Left colon (tissue), 2 donors: ENCODE data around the gene DUSP28. TPM values are rescaled to one million over a fixed set of nuclear protein-coding genes. Genes with fewer than 3 reads are reported as not detected.
"Not testable (repeated sequence)": the region's sequence is repeated elsewhere in the genome, so short reads cannot be mapped to it uniquely, and the experiment has no call there.

ENCODE experiments used
- ATAC-seq: fragments of 200-7000 bp; cut with Tn5 transposase; one replicate; pipeline ENCODE4 v1.9.1; 2020; ENCODE audit warnings: mild to moderate bottlenecking, moderate library complexity
- DNase-seq, 2 donors: peaks; one replicate each; pipeline ENCODE4 v3.0.0-alpha.2; 2020
- intact Hi-C, 2 donors: fragments of 100-400 bp; cut with DNase I in 1 of 2; cut with micrococcal nuclease in 1 of 2; formaldehyde crosslinking; loops; one replicate each; pipeline versions ENCODE4 v1.11.2 to v1.14.0; 2022; cut with DNase I, micrococcal nuclease
- total RNA-seq, 2 donors: library from RNA; stranded (reverse); fragmentation: NEBNext Ultra II Directional; extraction: Animal tissue kit (Norgen Biotek cat#: 25700); gene quantifications; one replicate each; pipeline ENCODE4 v1.2.1, GENCODE V29; 2021
- donor health status: DM: no; HTN: no; CAD: no.
- donor health status: DM: yes; HTN: yes; CAD: no.

The DUSP28 gene
- total RNA-seq, 2 donors from 2014 or later, result 4.1 to 6.0 TPM

- intact Hi-C loops, result no loop called here
- DNase-seq (no peak), ATAC-seq (no peak)
Observed at GRCh38 chr2:240524963-240525718, 35.0 kb upstream of the DUSP28 start.

DNA sequence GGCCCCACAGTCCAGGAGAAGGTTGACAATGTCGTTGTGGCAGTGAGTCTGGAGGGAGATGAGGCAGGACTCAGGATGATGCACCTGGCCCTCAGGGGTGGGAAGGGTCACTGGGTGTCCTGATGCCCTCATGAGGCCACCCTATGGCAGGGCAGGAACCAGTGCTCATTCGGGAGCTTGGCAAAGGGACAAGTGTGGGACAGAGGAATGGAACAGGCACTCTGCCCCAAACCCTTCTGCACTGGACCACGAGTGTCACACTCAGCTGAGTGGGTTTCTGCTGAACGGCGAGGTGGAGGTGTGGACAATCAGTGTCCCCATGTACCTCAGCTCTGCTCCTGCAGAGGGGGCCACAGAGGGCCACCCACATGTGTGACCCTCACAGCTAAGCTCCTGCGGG is 34.4 kb upstream of the DUSP28 start:
- ATAC-seq (no peak), DNase-seq (no peak)
- intact Hi-C loops, result no loop called here

DNA sequence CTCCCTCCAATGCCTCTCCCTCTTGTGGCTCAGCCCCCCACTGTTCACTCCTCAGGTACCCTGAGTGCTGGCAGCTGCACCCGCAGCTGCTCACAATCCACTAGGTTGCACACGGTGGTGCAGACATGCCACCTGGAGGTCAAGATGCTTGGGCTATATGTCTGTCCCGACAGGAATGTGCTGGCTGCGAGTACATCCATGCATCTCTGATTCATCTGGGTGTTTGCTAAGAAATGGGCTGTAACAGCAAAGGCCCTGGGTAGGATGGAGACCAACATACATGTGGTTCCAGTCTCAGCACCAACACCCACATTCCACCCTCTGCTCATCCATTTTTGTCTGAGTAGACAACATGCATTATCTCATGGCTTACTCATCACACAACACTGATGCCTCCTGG is 33.6 kb upstream of the DUSP28 start:
- intact Hi-C loops, result no loop called here
- no peak for DNase-seq
- no peak for ATAC-seq

DNA sequence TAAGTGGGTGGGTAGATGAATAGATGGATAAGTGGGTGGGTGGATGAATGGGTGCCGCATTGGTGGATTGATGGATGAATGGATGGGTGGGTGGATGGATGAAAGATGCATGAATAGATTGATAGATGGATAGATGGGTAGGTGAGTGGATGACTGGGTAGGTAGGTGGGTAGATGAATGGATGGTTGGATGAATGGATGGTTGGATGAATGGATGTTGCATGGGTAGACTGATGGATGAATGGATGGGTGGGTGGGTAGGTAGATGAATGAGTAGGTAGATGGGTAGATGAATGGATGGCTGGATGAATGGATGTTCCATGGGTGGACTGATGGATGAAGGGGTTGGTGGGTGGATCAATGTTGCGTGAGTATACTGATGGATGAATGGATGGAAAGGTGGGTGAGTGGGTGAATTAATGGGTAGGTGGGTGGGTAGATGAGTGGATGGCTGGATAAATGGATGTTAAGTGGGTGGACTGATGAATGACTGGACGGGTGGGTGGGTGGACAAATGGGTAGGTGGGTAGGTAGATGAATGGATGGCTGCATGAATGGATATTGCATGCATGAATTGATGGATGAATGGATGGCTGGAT is 32.9 kb upstream of the DUSP28 start:
- no peak for DNase-seq
- intact Hi-C loops, result no loop called here
- ATAC-seq, result no peak

- ATAC-seq (no peak), DNase-seq (no peak)
- intact Hi-C loops, result no loop called here
Observed at GRCh38 chr2:240528406-240529040, 31.6 kb upstream of the DUSP28 start.

- no peak for ATAC-seq
- no peak for DNase-seq
- intact Hi-C loops, result no loop called here
Observed at GRCh38 chr2:240529344-240529999, 30.7 kb upstream of the DUSP28 start.

GRCh38 chr2:240530181-240530580 is 30.0 kb upstream of the DUSP28 start:
- intact Hi-C loops, result no loop called here
- no peak for ATAC-seq
- no peak for DNase-seq

DNA sequence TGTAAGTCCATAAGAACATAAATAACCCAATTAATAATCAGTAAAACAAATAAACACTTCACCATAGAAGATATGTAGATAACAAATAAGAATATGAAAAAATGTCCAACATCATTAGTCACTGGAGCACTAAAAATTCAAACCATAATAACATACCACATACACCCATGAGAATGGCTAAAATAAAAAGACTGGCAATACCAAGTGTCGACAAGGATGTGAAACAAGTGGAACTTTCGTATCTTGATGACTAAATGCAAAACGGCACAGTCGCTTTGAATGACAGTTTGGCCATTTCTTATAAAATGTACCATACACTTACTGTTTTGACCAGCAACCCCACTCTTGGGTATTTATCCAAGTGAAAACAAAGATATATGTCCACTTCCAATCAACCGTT is 29.1 kb upstream of the DUSP28 start:
- no peak for ATAC-seq
- intact Hi-C loops, result no loop called here
- no peak for DNase-seq

- ATAC-seq (no peak), DNase-seq (no peak)
- intact Hi-C loops, result no loop called here
Observed at GRCh38 chr2:240532031-240532775, 28.0 kb upstream of the DUSP28 start.

- ATAC-seq (no peak), DNase-seq (no peak)
- intact Hi-C loops, result no loop called here
Observed at GRCh38 chr2:240538031-240538780, 22.0 kb upstream of the DUSP28 start.

GRCh38 chr2:240539101-240539500 is 21.1 kb upstream of the DUSP28 start:
- intact Hi-C loops, ATAC-seq, DNase-seq: not testable (repeated sequence)

- DNase-seq (no peak), ATAC-seq (no peak)
- intact Hi-C loops, result no loop called here
Observed at GRCh38 chr2:240539906-240540305, 20.3 kb upstream of the DUSP28 start.

DNA sequence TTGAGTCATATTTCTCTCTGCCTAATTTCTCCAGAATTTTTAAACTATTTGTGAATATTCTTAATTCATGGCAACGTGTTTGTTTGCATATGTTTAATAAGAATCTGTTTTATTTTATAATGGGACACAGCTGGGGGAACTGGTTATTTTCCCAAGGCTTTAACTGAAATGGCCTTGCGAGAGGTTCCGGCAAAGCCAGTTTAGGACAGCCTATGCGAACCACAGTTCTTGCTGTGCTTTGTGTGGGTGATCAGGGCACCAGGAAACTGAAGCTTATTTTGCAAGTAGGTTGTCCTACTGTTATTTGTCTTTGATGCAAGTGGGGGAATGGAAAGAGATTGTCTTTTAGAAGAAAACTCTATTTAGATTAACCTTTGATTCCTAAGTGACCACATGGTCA is 8.9 kb upstream of the DUSP28 start:
- DNase-seq, result no peak
- no peak for ATAC-seq
- intact Hi-C loops, result no loop called here

DNA sequence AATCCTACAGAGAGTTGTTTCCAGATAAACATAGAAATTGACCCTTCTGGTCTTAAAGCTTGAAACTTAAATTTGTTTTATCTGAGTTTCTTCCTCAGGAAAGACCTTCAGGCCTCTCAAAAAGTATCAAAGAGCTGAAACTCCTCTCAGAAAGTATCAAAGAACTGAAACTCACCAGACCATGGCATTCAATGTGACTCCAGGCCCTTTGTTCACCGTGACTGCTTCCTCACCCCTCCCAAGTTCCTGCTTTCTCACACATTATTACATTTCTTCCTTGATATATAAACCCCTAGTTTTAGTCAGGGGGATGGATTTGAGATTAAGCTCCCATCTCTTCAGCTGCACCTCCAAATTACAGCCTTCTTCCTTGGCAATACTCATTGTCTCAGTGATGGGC is 8.3 kb upstream of the DUSP28 start:
- DNase-seq (no peak), ATAC-seq (no peak)
- intact Hi-C loops, result no loop called here

GRCh38 chr2:240553956-240554480 is 6.1 kb upstream of the DUSP28 start:
- DNase-seq (no peak), ATAC-seq (no peak)
- intact Hi-C loops, result no loop called here

- no peak for DNase-seq
- intact Hi-C loops, result no loop called here
- ATAC-seq, result no peak
Observed at GRCh38 chr2:240554767-240555493, 5.2 kb upstream of the DUSP28 start.

DNA sequence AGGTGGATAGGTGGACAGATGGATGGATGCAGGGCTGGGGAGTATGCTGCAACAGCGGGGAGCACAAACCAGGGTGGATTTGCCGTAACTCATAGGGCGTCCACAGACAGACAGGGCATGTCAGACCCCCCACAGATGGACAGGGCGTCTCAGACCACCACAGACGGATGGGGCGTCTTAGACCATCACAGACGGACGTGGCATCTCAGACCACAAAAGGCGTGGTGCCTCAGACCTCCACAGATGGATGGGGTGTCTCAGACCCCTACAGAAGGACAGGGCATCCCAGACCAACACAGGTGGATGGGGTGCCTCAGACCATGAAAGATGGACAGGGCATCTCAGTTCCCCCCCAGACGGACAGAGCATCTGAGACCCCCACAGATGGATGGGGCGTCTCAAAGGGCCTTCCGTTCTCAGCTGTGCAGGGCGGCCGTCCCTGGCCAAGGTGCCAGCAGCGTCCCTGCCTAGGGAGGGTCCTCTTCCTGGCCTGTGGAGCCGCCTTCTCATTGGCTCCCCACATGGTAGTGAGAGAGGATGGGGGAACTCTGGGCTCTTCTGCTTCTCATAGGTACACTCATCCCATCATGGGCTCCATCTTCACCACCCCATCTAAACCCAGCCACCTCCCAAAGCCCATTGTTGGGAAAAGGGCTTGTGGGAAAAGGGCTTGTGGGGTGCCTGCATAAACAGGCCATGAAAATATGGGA is 4.5 kb upstream of the DUSP28 start:
- no peak for DNase-seq
- ATAC-seq, result no peak
- intact Hi-C loops, result no loop called here
